Measurements from ENCODE around the gene CLEC14A. TPM values are rescaled to one million over a fixed set of nuclear protein-coding genes. Genes with fewer than 3 reads are reported as not detected.

The CLEC14A gene
- total and polyA plus RNA-seq, 10 donors = 4.1 to 33.6 (median 21.1) TPM

GRCh38 chr14:38291681-38292467 is 36.0 kb upstream of the CLEC14A start:
- Histone ChIP-seq H3K4me1 (peaks cover 0 to 8% (median 0%) of the 10 kb centered on the region in 6 donors), H3K4me3 (no peak overlapping the region), H3K27me3 (replicated peaks in 1 of 7) (no peaks in the 10 kb centered on the region), H3K27ac (no peak overlapping the region), H3K36me3 (no peaks in the 10 kb centered on the region), H3K9me3 (no peaks in the 10 kb centered on the region)
- TF ChIP-seq CTCF (IDR thresholded peaks at IDR 0.05 in 8 of 11, conservative IDR thresholded peaks at IDR 0.05 in 3 of 11) = no peak
- TF ChIP-seq POLR2A (IDR thresholded peaks at IDR 0.05) = no peak
- no peak for TF ChIP-seq POLR2AphosphoS5 (IDR thresholded peaks at IDR 0.05)
- intact Hi-C loops (cut with DNase I; ENCODE audit: low total_unique reads) = no loop called here
- DNase-seq = no peak

- DNase-seq = no peak
- peak overlapping the region in 7 of 8 donors; percentile 1 to 47 (median 42) for H3K27ac ChIP-seq
- H3K9me3 ChIP-seq = no peaks in the 10 kb centered on the region
- no peaks in the 10 kb centered on the region for H3K36me3 ChIP-seq
- intact Hi-C loops (cut with DNase I; ENCODE audit: low total_unique reads) = no loop called here
- H3K27me3 ChIP-seq (replicated peaks in 1 of 7) = no peaks in the 10 kb centered on the region
- H3K4me3 ChIP-seq = no peak overlapping the region
- TF ChIP-seq POLR2A (IDR thresholded peaks at IDR 0.05) (no peak), POLR2AphosphoS5 (IDR thresholded peaks at IDR 0.05) (no peak), CTCF (IDR thresholded peaks at IDR 0.05 in 8 of 11, conservative IDR thresholded peaks at IDR 0.05 in 3 of 11) (no peak)
- H3K4me1 ChIP-seq = peaks cover 0 to 8% (median 0%) of the 10 kb centered on the region in 6 donors
- 30 to 55% (median 40%) methylated on average over 5 of the region's 5 CpGs for WGBS, 5 donors
Observed at GRCh38 chr14:38290601-38291188, 34.8 kb upstream of the CLEC14A start.

- intact Hi-C loops (cut with DNase I; ENCODE audit: low total_unique reads) = no loop called here
- no peak for DNase-seq
- Histone ChIP-seq H3K9me3 (peaks cover 0 to under 1% (median 0%) of the 10 kb centered on the region in 8 donors), H3K36me3 (no peaks in the 10 kb centered on the region), H3K27me3 (replicated peaks in 1 of 7) (no peaks in the 10 kb centered on the region), H3K4me3 (no peak overlapping the region), H3K27ac (no peak overlapping the region), H3K4me1 (peaks cover 0 to 6% (median 0%) of the 10 kb centered on the region in 6 donors)
- TF ChIP-seq POLR2A (IDR thresholded peaks at IDR 0.05) (no peak), CTCF (IDR thresholded peaks at IDR 0.05 in 8 of 11, conservative IDR thresholded peaks at IDR 0.05 in 3 of 11) (no peak), POLR2AphosphoS5 (IDR thresholded peaks at IDR 0.05) (no peak)
Observed at GRCh38 chr14:38286452-38286851, 30.6 kb upstream of the CLEC14A start.

- H3K9me3 ChIP-seq = peaks cover 0 to 3% (median 0%) of the 10 kb centered on the region in 8 donors
- 41 to 64% (median 53%) methylated on average over 2 of the region's 2 CpGs for WGBS, 5 donors
- DNase-seq = no peak
Observed at GRCh38 chr14:38285962-38286361, 30.1 kb upstream of the CLEC14A start.

More at GRCh38 chr14:38285962-38286361, 30.1 kb upstream of the CLEC14A start:
- H3K4me3 ChIP-seq = no peak overlapping the region
- no peak overlapping the region for H3K27ac ChIP-seq
- TF ChIP-seq POLR2AphosphoS5 (IDR thresholded peaks at IDR 0.05) (no peak), CTCF (IDR thresholded peaks at IDR 0.05 in 8 of 11, conservative IDR thresholded peaks at IDR 0.05 in 3 of 11) (no peak), POLR2A (IDR thresholded peaks at IDR 0.05) (no peak)
- H3K27me3 ChIP-seq (replicated peaks in 1 of 7) = no peaks in the 10 kb centered on the region
- peaks cover 0 to under 1% (median 0%) of the 10 kb centered on the region in 6 donors for H3K4me1 ChIP-seq
- intact Hi-C loops (cut with DNase I; ENCODE audit: low total_unique reads) = no loop called here
- no peaks in the 10 kb centered on the region for H3K36me3 ChIP-seq
